Prostate gland (tissue), 2 donors: ENCODE data around the gene CCDC88B.

Source experiments
- CTCF ChIP-seq, 4 experiments: fragments of 200-600 bp in 2 of 4; fragments of 450-650 bp in 2 of 4; sonication (generic) in 2 of 4; IDR thresholded peaks; 1 replicate in 3 of 4; 2 replicates in 1 of 4; pipeline ENCODE4 v1.5.1; 2016 to 2019; ENCODE audit warnings: antibody characterized with exemption in 4 of 4, mild to moderate bottlenecking in 2 of 4, moderate library complexity in 2 of 4
- POLR2A ChIP-seq: fragments of 450-650 bp; IDR thresholded peaks from one replicate; pipeline ENCODE4 v1.6.1; 2016; ENCODE audit warnings: antibody characterized with exemption, mild to moderate bottlenecking
- POLR2AphosphoS5 ChIP-seq: sonication (generic); formaldehyde crosslinking; IDR thresholded peaks from one replicate; pipeline ENCODE4 v1.6.1; 2017; ENCODE audit warnings: antibody characterized with exemption

GRCh38 chr11:64318766-64319761 is 20.9 kb upstream of the CCDC88B start:
- TF ChIP-seq POLR2A (no peak), CTCF (IDR thresholded peaks at IDR 0.05) (no peak), POLR2AphosphoS5 (no peak)
